Measurements from ENCODE around the gene DLGAP1.

The DLGAP1 gene

GRCh38 chr18:3886575-3887322, 568.4 kb downstream of the DLGAP1 start:
- DNase-seq = no peak

GRCh38 chr18:3885209-3885792, 569.8 kb downstream of the DLGAP1 start:
- no peak for DNase-seq

GRCh38 chr18:3879836-3880120, 575.3 kb downstream of the DLGAP1 start:
- no peak for DNase-seq

GRCh38 chr18:3879114-3879835, 575.8 kb downstream of the DLGAP1 start:
- DNase-seq = no peak

GRCh38 chr18:3878401-3878800, 576.7 kb downstream of the DLGAP1 start:
- DNase-seq = no peak

- DNase-seq = no peak
Measured at GRCh38 chr18:3877678-3878077, 577.4 kb downstream of the DLGAP1 start.

- DNase-seq = no peak
Measured at GRCh38 chr18:3875961-3876360, 579.1 kb downstream of the DLGAP1 start.

GRCh38 chr18:3875376-3875775, 579.7 kb downstream of the DLGAP1 start:
- no peak for DNase-seq

GRCh38 chr18:3874581-3874980, 580.5 kb downstream of the DLGAP1 start:
- no peak for DNase-seq

GRCh38 chr18:3874125-3874524, 581.0 kb downstream of the DLGAP1 start:
- DNase-seq = no peak

- no peak for DNase-seq
Measured at GRCh38 chr18:3873698-3874097, 581.4 kb downstream of the DLGAP1 start.

- DNase-seq = no peak
Measured at GRCh38 chr18:3873211-3873610, 581.9 kb downstream of the DLGAP1 start.

GRCh38 chr18:3872641-3873040, 582.5 kb downstream of the DLGAP1 start:
- no peak for DNase-seq

GRCh38 chr18:3871687-3872086, 583.4 kb downstream of the DLGAP1 start:
- DNase-seq = no peak

- no peak for DNase-seq
Measured at GRCh38 chr18:3870914-3871313, 584.2 kb downstream of the DLGAP1 start.

GRCh38 chr18:3869848-3870247, 585.3 kb downstream of the DLGAP1 start:
- no peak for DNase-seq

GRCh38 chr18:3867864-3868311, 587.2 kb downstream of the DLGAP1 start:
- DNase-seq = no peak

GRCh38 chr18:3867236-3867635, 587.9 kb downstream of the DLGAP1 start:
- DNase-seq = no peak

GRCh38 chr18:3864669-3865298, 590.3 kb downstream of the DLGAP1 start:
- no peak for DNase-seq

- no peak for DNase-seq
Measured at GRCh38 chr18:3863593-3863992, 591.5 kb downstream of the DLGAP1 start.

- no peak for DNase-seq
Measured at GRCh38 chr18:3863006-3863405, 592.1 kb downstream of the DLGAP1 start.

GRCh38 chr18:3861495-3861894, 593.6 kb downstream of the DLGAP1 start:
- DNase-seq = no peak

GRCh38 chr18:3857544-3857943, 597.6 kb downstream of the DLGAP1 start:
- DNase-seq = no peak

- DNase-seq = no peak
Measured at GRCh38 chr18:3855966-3856365, 599.1 kb downstream of the DLGAP1 start.

All from femur (tissue), 1 donor.